HEK293T (cell line): ENCODE results near the gene GRIK4.

Experiments used
- ELF4 ChIP-seq: fragments of 450-650 bp; IDR thresholded peaks from 2 replicates; pipeline ENCODE4 v1.6.1; 2017; ENCODE audit warnings: antibody characterized with exemption
- FOXA1 ChIP-seq: fragments of 450-650 bp; IDR thresholded peaks from 2 replicates; pipeline ENCODE4 v1.6.1; 2016; ENCODE audit warnings: mild to moderate bottlenecking
- FOXM1 ChIP-seq: fragments of 450-650 bp; IDR thresholded peaks from 2 replicates; pipeline ENCODE4 v1.6.1; 2017; ENCODE audit warnings: mild to moderate bottlenecking, borderline replicate concordance
- LEF1 ChIP-seq: fragments of 450-650 bp; IDR thresholded peaks from 2 replicates; pipeline ENCODE4 v1.6.1; 2017; ENCODE audit warnings: mild to moderate bottlenecking, borderline replicate concordance
- NFRKB ChIP-seq: fragments of 450-650 bp; IDR thresholded peaks from 2 replicates; pipeline ENCODE4 v1.6.1; 2016; ENCODE audit warnings: mild to moderate bottlenecking, moderate library complexity
- SP1 ChIP-seq: fragments of 450-650 bp; IDR thresholded peaks from 2 replicates; pipeline ENCODE4 v1.6.1; 2017
- ZNF384 ChIP-seq: fragments of 450-650 bp; IDR thresholded peaks from 2 replicates; pipeline ENCODE4 v1.6.1; 2016
- TF ChIP-seq, protein P1 (sequence below): fragments of 450-650 bp; IDR thresholded peaks from 2 replicates; pipeline ENCODE4 v1.6.1; 2016

DNA sequence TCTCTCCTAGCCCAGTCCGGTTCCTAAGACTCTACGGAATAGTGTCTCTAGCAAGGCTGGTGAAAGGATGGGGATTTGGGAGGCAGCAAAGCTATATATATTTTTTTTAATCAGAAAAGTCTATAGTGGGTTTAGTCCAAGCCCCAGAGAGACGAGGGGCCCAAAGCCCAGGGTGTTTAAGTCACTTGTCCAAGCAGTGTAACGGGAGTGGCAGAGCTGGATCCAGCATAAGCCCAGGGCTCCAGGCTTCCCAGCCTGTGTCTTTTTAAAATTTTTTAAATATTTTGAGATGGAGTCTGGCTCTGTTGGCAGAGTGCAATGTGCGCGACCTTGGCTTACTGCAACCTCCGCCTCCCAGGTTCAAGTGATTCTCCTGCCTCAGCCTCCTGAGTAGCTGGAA is 6.8 kb downstream of the GRIK4 start:
- TF ChIP-seq FOXM1 (no peak), LEF1 (no peak), NFRKB (no peak), FOXA1 (no peak), ZNF384 (no peak), SP1 (no peak), ELF4 (no peak)
- TF ChIP-seq, protein P1, sequence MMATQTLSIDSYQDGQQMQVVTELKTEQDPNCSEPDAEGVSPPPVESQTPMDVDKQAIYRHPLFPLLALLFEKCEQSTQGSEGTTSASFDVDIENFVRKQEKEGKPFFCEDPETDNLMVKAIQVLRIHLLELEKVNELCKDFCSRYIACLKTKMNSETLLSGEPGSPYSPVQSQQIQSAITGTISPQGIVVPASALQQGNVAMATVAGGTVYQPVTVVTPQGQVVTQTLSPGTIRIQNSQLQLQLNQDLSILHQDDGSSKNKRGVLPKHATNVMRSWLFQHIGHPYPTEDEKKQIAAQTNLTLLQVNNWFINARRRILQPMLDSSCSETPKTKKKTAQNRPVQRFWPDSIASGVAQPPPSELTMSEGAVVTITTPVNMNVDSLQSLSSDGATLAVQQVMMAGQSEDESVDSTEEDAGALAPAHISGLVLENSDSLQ = no peak
